ENCODE measurements around the gene CSF2RB.

DNA sequence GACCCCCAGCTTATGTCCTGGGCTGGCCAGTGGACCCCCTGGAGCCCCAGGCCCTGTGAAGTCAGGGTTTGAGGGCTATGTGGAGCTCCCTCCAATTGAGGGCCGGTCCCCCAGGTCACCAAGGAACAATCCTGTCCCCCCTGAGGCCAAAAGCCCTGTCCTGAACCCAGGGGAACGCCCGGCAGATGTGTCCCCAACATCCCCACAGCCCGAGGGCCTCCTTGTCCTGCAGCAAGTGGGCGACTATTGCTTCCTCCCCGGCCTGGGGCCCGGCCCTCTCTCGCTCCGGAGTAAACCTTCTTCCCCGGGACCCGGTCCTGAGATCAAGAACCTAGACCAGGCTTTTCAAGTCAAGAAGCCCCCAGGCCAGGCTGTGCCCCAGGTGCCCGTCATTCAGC is 24.6 kb downstream of the CSF2RB start:
- TF ChIP-seq POLR2A (IDR thresholded peaks at IDR 0.05), result no peak
- TF ChIP-seq, protein P1, sequence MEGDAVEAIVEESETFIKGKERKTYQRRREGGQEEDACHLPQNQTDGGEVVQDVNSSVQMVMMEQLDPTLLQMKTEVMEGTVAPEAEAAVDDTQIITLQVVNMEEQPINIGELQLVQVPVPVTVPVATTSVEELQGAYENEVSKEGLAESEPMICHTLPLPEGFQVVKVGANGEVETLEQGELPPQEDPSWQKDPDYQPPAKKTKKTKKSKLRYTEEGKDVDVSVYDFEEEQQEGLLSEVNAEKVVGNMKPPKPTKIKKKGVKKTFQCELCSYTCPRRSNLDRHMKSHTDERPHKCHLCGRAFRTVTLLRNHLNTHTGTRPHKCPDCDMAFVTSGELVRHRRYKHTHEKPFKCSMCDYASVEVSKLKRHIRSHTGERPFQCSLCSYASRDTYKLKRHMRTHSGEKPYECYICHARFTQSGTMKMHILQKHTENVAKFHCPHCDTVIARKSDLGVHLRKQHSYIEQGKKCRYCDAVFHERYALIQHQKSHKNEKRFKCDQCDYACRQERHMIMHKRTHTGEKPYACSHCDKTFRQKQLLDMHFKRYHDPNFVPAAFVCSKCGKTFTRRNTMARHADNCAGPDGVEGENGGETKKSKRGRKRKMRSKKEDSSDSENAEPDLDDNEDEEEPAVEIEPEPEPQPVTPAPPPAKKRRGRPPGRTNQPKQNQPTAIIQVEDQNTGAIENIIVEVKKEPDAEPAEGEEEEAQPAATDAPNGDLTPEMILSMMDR (IDR thresholded peaks at IDR 0.05), result no peak
